ENCODE measurements around the gene ZNF383. TPM values are rescaled to one million over a fixed set of nuclear protein-coding genes. Genes with fewer than 3 reads are reported as not detected.
"Not testable (repeated sequence)": the region's sequence is repeated elsewhere in the genome, so short reads cannot be mapped to it uniquely, and the experiment has no call there.

ZNF383 gene
- total RNA-seq, 1 experiment from 2014 or later: 18.7 TPM

GRCh38 chr19:37267755-37268154 is 49.7 kb downstream of the ZNF383 start:
- H3K9me3 ChIP-seq (ENCODE audit: low read length); H2AFZ ChIP-seq (ENCODE audit: low read length); H3K9ac ChIP-seq (ENCODE audit: low read length); H3K4me1 ChIP-seq (ENCODE audit: low read length); H3K79me2 ChIP-seq (ENCODE audit: low read length); H3K4me3 ChIP-seq (ENCODE audit: low read length); H3K4me2 ChIP-seq (ENCODE audit: low read depth, low read length, poor library complexity, severe bottlenecking); H3K36me3 ChIP-seq (ENCODE audit: insufficient read depth, low read length); H4K20me1 ChIP-seq (ENCODE audit: insufficient read depth, low read depth, low read length); H3K9me2 ChIP-seq (replicated peaks; ENCODE audit: insufficient read depth, low read length); H3K27ac ChIP-seq (ENCODE audit: low read length); DNase-seq; H3K27me3 ChIP-seq (ENCODE audit: low read length): not testable (repeated sequence)

GRCh38 chr19:37280656-37281055 is 62.6 kb downstream of the ZNF383 start:
- not testable (repeated sequence) for H3K9me3 ChIP-seq (ENCODE audit: low read length); H3K4me3 ChIP-seq (ENCODE audit: low read length); H4K20me1 ChIP-seq (ENCODE audit: insufficient read depth, low read depth, low read length); H3K36me3 ChIP-seq (ENCODE audit: insufficient read depth, low read length); H2AFZ ChIP-seq (ENCODE audit: low read length); H3K27ac ChIP-seq (ENCODE audit: low read length); H3K4me1 ChIP-seq (ENCODE audit: low read length); H3K9me2 ChIP-seq (replicated peaks; ENCODE audit: insufficient read depth, low read length); H3K4me2 ChIP-seq (ENCODE audit: low read depth, low read length, poor library complexity, severe bottlenecking); H3K9ac ChIP-seq (ENCODE audit: low read length); H3K79me2 ChIP-seq (ENCODE audit: low read length); DNase-seq; H3K27me3 ChIP-seq (ENCODE audit: low read length)

- not testable (repeated sequence) for H3K27me3 ChIP-seq (ENCODE audit: low read length); H3K4me2 ChIP-seq (ENCODE audit: low read depth, low read length, poor library complexity, severe bottlenecking); H3K9me3 ChIP-seq (ENCODE audit: low read length); H4K20me1 ChIP-seq (ENCODE audit: insufficient read depth, low read depth, low read length); H3K4me1 ChIP-seq (ENCODE audit: low read length); DNase-seq; H3K79me2 ChIP-seq (ENCODE audit: low read length); H3K9me2 ChIP-seq (replicated peaks; ENCODE audit: insufficient read depth, low read length); H3K27ac ChIP-seq (ENCODE audit: low read length); H3K9ac ChIP-seq (ENCODE audit: low read length); H2AFZ ChIP-seq (ENCODE audit: low read length); H3K36me3 ChIP-seq (ENCODE audit: insufficient read depth, low read length); H3K4me3 ChIP-seq (ENCODE audit: low read length)
Observed at GRCh38 chr19:37284020-37284419, 66.0 kb downstream of the ZNF383 start.

- not testable (repeated sequence) for H3K4me2 ChIP-seq (ENCODE audit: low read depth, low read length, poor library complexity, severe bottlenecking); H3K9me2 ChIP-seq (replicated peaks; ENCODE audit: insufficient read depth, low read length); H3K27me3 ChIP-seq (ENCODE audit: low read length); H3K27ac ChIP-seq (ENCODE audit: low read length); H3K4me3 ChIP-seq (ENCODE audit: low read length); H3K9ac ChIP-seq (ENCODE audit: low read length); H3K9me3 ChIP-seq (ENCODE audit: low read length); H3K36me3 ChIP-seq (ENCODE audit: insufficient read depth, low read length); H4K20me1 ChIP-seq (ENCODE audit: insufficient read depth, low read depth, low read length); DNase-seq; H3K4me1 ChIP-seq (ENCODE audit: low read length); H2AFZ ChIP-seq (ENCODE audit: low read length); H3K79me2 ChIP-seq (ENCODE audit: low read length)
Observed at GRCh38 chr19:37289229-37289628, 71.2 kb downstream of the ZNF383 start.

DNA sequence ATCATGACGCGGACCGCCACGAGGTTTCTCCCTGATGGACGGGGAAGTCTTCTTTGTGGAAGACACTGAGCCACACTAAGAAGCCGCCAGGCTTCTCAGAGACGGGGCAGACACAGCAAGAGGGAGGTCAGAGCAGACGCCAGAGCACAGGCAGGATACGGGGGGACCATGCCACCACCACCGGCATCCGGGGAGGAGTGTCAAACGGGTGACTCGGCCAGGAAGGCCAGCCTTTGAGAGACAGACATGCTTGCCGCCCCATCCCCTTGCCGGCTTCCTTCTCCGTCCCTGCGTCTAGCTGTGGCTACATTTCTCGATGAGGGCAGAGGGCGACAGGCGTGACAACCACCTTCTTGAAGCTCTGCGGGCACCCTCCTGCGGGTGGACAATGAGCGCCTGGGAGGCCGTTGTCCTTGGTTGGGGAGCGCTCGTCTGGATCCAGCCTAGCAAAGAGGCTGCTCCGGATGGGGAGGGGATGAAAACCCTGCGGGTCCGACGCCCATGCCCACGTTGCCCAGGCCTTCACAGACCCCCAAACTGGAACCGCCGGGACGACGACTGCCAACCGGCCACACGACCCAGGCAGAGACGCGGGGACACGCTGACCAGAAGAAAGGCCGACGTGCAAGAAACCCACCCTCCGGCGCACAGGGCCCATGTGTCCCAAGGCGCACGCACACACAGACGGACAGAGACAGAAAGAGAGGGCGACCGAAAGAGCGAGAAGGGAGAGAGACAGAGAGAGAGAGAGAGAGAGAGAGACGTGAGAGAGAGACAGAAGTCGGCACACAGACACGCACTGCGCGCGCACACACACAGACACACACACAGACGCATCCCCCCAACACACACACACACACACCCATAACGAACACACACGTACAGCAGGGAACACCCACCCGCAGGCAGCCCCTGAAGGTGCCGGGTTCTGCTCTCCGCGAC is 75.3 kb downstream of the ZNF383 start:
- not testable (repeated sequence) for H4K20me1 ChIP-seq (ENCODE audit: insufficient read depth, low read depth, low read length); H2AFZ ChIP-seq (ENCODE audit: low read length); H3K27me3 ChIP-seq (ENCODE audit: low read length); H3K9me3 ChIP-seq (ENCODE audit: low read length); H3K36me3 ChIP-seq (ENCODE audit: insufficient read depth, low read length); H3K4me3 ChIP-seq (ENCODE audit: low read length); H3K79me2 ChIP-seq (ENCODE audit: low read length); H3K9me2 ChIP-seq (replicated peaks; ENCODE audit: insufficient read depth, low read length); H3K27ac ChIP-seq (ENCODE audit: low read length); H3K9ac ChIP-seq (ENCODE audit: low read length); H3K4me2 ChIP-seq (ENCODE audit: low read depth, low read length, poor library complexity, severe bottlenecking); H3K4me1 ChIP-seq (ENCODE audit: low read length); DNase-seq

GRCh38 chr19:37294246-37294645 is 76.2 kb downstream of the ZNF383 start:
- H3K4me1 ChIP-seq (ENCODE audit: low read length); DNase-seq; H3K27me3 ChIP-seq (ENCODE audit: low read length): not testable (repeated sequence)

More at GRCh38 chr19:37294246-37294645, 76.2 kb downstream of the ZNF383 start:
- not testable (repeated sequence) for H3K9ac ChIP-seq (ENCODE audit: low read length); H4K20me1 ChIP-seq (ENCODE audit: insufficient read depth, low read depth, low read length); H3K27ac ChIP-seq (ENCODE audit: low read length); H3K4me3 ChIP-seq (ENCODE audit: low read length); H2AFZ ChIP-seq (ENCODE audit: low read length); H3K79me2 ChIP-seq (ENCODE audit: low read length); H3K36me3 ChIP-seq (ENCODE audit: insufficient read depth, low read length); H3K9me3 ChIP-seq (ENCODE audit: low read length); H3K4me2 ChIP-seq (ENCODE audit: low read depth, low read length, poor library complexity, severe bottlenecking); H3K9me2 ChIP-seq (replicated peaks; ENCODE audit: insufficient read depth, low read length)

Other genes starting within 250 kb of the ZNF383 start
- gene ZNF420, start 139.8 kb upstream of the ZNF383 start, total RNA-seq (2014; rRNA removed; shearing (Covaris generic); ENCODE audit: low replicate concordance): 14.8 and 15.1 TPM in 2 replicates
- gene ZNF585A, start 45.5 kb upstream of the ZNF383 start, total RNA-seq (2014; rRNA removed; shearing (Covaris generic); ENCODE audit: low replicate concordance): 4.4 and 7.2 TPM in 2 replicates
- gene ZNF585B, start 7.7 kb upstream of the ZNF383 start, total RNA-seq (2014; rRNA removed; shearing (Covaris generic); ENCODE audit: low replicate concordance): 20.6 and 27.8 TPM in 2 replicates
- gene ZNF527, start 152.9 kb downstream of the ZNF383 start, total RNA-seq (2014; rRNA removed; shearing (Covaris generic); ENCODE audit: low replicate concordance): 3.2 and 11.0 TPM in 2 replicates
- gene ZNF569, start 249.2 kb downstream of the ZNF383 start, total RNA-seq (2014; rRNA removed; shearing (Covaris generic); ENCODE audit: low replicate concordance): 13.2 and 16.1 TPM in 2 replicates